Testis (tissue), 3 donors: Measurements from ENCODE around the gene FASN. TPM values are rescaled to one million over a fixed set of nuclear protein-coding genes. Genes with fewer than 3 reads are reported as not detected.

Experiments
- DNase-seq: peaks from one replicate; pipeline ENCODE4 v3.0.0-alpha.2; 2019
- H3K27ac ChIP-seq, 2 donors: fragments of 200-600 bp; sonication (generic); one replicate each; pipeline ENCODE4 v1.5.1; 2019
- H3K27me3 ChIP-seq: fragments of 200-600 bp; sonication (generic); one replicate; pipeline ENCODE4 v1.5.1; 2019
- H3K36me3 ChIP-seq: fragments of 200-600 bp; sonication (generic); one replicate; pipeline ENCODE4 v1.5.1; 2017; ENCODE audit warnings: low read depth; ENCODE audit errors: missing control alignments
- H3K4me1 ChIP-seq: fragments of 200-600 bp; sonication (generic); one replicate; pipeline ENCODE4 v1.5.1; 2019
- H3K4me3 ChIP-seq, 2 donors: fragments of 200-600 bp; sonication (generic); one replicate each; pipeline ENCODE4 v1.5.1; 2017 to 2019
- H3K9me3 ChIP-seq: fragments of 200-600 bp; sonication (generic); one replicate; pipeline ENCODE4 v1.5.1; 2017
- POLR2A ChIP-seq: fragments of 450-650 bp; IDR thresholded peaks from one replicate; pipeline ENCODE4 v1.6.1; 2017; ENCODE audit warnings: antibody characterized with exemption, mild to moderate bottlenecking, moderate library complexity
- WGBS, 2 donors: methylation state at CpG; one replicate each; pipeline ENCODE4 v1.1.5; 2018; 5-methylcytosine and 5-hydroxymethylcytosine counted together
- intact Hi-C: fragments of 100-400 bp; cut with DNase I; formaldehyde crosslinking; loops from one replicate; pipeline ENCODE4 v1.15.1; 2023; ENCODE audit warnings: low total_unique reads
- polyA plus RNA-seq: library from polyadenylated mRNA; stranded (reverse); fragments of 350-450 nt; fragmentation: Illumina TruSeq; extraction: RNeasy Lipid Tissue Mini Kit (QIAGEN cat#74804); gene quantifications from one replicate; pipeline ENCODE4 v1.2.3, GENCODE V29; 2014; ENCODE audit warnings: low read depth, low replicate concordance; ENCODE audit not compliant: insufficient read depth
- total RNA-seq, 2 donors: library from RNA; depleted of rRNA; stranded (reverse); fragments of >200 nt; gene quantifications; one replicate each; pipeline ENCODE4 v1.2.3, GENCODE V29; 2016
- TF ChIP-seq, protein P1 (sequence below), 3 experiments: fragments of 450-650 bp in 2 of 3; fragments of 200-600 bp in 1 of 3; sonication (generic) in 1 of 3; IDR thresholded peaks; one replicate each; pipeline ENCODE4 v1.5.1; 2016 to 2019; ENCODE audit warnings: antibody characterized with exemption in 3 of 3, mild to moderate bottlenecking in 2 of 3, moderate library complexity in 1 of 3

The FASN gene
- total and polyA plus RNA-seq, 3 donors from 2014 or later: 47.6 to 93.0 (median 76.2) TPM

DNA sequence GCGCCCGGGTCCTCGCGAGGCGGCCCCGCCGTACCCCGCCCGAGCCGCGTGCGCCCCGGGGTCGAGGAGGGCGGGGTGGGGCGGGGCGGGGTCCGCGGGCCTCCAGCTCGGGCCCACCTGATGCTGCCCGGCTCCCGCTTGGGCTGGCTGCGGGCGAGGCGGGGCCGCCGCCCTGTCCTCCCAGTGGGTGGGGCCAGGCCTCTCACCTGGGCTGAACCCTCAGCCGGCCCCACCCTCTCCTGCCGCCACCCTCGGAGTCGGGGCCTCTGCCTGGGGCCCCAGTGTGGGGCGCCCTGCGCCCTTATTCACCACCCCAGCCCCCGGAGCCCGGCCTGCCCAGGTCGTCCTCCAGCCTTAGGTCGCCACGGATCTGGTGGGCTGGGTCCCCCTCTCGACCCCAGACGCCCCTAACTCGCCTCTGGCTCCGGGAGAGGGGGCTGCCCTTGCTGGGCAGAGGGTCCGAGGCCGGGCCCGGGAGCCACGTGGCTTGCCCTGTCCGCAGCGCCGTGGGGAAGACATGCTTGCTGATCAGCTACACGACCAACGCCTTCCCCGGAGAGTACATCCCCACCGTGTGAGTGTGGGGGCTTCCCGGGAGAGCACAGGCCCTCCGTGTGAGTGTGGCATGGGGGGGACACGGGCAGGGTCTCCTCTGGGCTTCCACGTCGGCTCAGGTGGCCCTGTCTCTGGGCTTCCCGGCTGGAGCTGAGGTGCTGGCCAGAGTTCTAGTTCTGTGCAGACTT, 66.0 kb downstream of the FASN start:
- Histone ChIP-seq H3K27ac (peak overlapping the region in 1 of 2 donors; percentile 39), H3K27me3 (no peaks in the 10 kb centered on the region), H3K4me1 (peaks cover 32% of the 10 kb centered on the region), H3K36me3 (no peaks in the 10 kb centered on the region), H3K9me3 (no peaks in the 10 kb centered on the region), H3K4me3 (peak overlapping the region; percentile 37 to 52)
- 13 to 32% methylated on average over 4 to 22 of the region's 59 CpGs for whole genome bisulfite sequencing, 2 donors
- DNase-seq: no peak
- intact Hi-C loops: loop anchor here (10.0 kb wide), 1 partner anchor 123 kb away; no protein-coding TSS in a partner anchor
- no peak for TF ChIP-seq POLR2A
- TF ChIP-seq, protein P1, sequence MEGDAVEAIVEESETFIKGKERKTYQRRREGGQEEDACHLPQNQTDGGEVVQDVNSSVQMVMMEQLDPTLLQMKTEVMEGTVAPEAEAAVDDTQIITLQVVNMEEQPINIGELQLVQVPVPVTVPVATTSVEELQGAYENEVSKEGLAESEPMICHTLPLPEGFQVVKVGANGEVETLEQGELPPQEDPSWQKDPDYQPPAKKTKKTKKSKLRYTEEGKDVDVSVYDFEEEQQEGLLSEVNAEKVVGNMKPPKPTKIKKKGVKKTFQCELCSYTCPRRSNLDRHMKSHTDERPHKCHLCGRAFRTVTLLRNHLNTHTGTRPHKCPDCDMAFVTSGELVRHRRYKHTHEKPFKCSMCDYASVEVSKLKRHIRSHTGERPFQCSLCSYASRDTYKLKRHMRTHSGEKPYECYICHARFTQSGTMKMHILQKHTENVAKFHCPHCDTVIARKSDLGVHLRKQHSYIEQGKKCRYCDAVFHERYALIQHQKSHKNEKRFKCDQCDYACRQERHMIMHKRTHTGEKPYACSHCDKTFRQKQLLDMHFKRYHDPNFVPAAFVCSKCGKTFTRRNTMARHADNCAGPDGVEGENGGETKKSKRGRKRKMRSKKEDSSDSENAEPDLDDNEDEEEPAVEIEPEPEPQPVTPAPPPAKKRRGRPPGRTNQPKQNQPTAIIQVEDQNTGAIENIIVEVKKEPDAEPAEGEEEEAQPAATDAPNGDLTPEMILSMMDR (IDR thresholded peaks at IDR 0.05): no peak

DNA sequence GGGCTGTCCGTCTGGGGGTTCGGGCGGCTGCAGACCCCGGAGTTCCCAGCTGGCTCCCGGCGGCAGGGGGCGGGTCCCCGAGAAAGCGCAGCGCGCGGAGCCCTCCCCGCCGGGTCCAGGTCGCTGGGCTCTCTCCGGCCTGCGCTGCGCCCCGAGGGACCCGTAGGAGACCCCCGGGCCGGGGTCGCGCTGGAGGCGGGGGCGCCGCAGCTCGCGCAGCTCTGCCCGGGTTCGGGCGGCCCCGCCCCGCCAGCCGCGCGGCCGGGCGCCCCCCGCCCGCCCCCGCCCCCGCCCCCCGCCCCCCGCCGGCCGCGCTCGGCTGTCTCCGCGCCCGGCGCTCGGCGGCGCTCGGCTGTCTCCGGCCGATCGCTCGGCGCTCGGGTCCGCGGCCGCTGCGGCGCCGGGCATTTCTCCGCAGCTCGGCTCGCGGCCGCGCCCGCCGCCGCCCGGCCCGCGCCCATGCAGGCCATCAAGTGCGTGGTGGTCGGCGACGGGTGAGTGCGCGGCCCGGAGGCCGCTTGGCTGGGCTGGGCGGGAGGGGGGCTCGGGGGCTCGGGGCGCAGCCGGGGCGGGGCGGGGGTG, 66.6 kb downstream of the FASN start, which contains the start of gene RAC3:
Gene RAC3, plus strand, starts transcription at position 376 of the 582 bp plus-strand sequence. Its CDS starts 84 bp downstream, at position 460.
- H3K4me1 ChIP-seq: peaks cover 26% of the 10 kb centered on the region
- no peak for DNase-seq
- H3K9me3 ChIP-seq: no peaks in the 10 kb centered on the region
- H3K4me3 ChIP-seq: peak within 1 kb of the TSS; percentile 43 to 66
- WGBS, 2 donors: 2% methylated on average over 9 of the region's 96 CpGs; no CpG with 5 or more reads in 1 of the 2 donors
- H3K27me3 ChIP-seq: no peaks in the 10 kb centered on the region
- TF ChIP-seq, protein P1 (IDR thresholded peaks at IDR 0.05): no peak
- no peak for TF ChIP-seq POLR2A
- H3K27ac ChIP-seq: peak within 1 kb of the TSS; percentile 50 to 68
- intact Hi-C loops: loop anchor here (10.0 kb wide), 1 partner anchor 123 kb away; no protein-coding TSS in a partner anchor
- no peaks in the 10 kb centered on the region for H3K36me3 ChIP-seq

DNA sequence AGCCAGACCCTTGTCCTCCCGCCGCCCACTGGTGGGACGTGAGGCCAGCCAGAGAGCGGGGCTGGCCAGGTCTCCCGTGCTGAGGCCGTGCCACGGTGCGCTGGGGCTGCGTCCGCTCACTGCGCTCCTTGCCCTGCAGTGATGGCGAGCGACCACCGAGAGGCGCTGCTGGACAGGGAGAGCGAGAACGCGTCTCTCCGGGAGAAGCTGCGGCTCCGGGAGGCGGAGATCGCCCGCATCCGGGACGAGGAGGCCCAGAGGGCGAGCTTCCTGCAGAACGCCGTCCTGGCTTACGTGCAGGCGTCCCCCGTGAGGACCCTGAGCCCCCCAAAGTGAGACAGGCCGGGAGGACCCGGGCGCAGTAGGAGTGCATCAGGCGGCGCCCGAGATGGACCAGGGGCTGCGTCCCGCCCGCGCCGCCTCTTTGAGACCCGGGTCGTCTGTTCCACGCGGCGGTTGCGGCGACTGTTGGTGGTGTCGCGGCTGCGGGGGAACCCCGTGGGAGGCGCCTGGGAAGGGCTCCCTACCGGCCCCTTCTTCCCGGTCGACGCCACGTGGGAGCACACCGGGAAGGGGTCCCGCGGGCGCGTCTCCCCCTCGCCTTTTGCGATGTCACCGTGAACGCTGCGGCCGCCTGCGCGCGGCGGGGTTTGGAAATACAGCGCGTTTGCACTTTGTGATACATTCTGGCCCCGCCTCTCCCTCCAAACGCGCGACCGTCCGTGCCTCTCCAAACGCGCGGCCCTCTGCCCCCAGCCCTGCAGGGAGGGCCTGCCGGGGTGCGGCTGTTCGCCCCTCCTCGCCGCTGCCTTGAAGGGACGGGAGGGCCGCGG, 67.3 kb downstream of the FASN start:
- TF ChIP-seq POLR2A: no peak
- TF ChIP-seq, protein P1 (IDR thresholded peaks at IDR 0.05): peak; percentile 90 to 98 (median 90)
- peak overlapping the region; percentile 43 to 66 for H3K4me3 ChIP-seq
- WGBS, 2 donors: 0% methylated on average over 24 to 41 of the region's 94 CpGs
- H3K9me3 ChIP-seq: no peaks in the 10 kb centered on the region
- peaks cover 24% of the 10 kb centered on the region for H3K4me1 ChIP-seq
- peak; percentile 86 for DNase-seq
- H3K36me3 ChIP-seq: no peaks in the 10 kb centered on the region
- H3K27me3 ChIP-seq: no peaks in the 10 kb centered on the region
- peak overlapping the region; percentile 50 to 68 for H3K27ac ChIP-seq
- intact Hi-C loops: loop anchor here (10.0 kb wide), 1 partner anchor 124 kb away; no protein-coding TSS in a partner anchor

DNA sequence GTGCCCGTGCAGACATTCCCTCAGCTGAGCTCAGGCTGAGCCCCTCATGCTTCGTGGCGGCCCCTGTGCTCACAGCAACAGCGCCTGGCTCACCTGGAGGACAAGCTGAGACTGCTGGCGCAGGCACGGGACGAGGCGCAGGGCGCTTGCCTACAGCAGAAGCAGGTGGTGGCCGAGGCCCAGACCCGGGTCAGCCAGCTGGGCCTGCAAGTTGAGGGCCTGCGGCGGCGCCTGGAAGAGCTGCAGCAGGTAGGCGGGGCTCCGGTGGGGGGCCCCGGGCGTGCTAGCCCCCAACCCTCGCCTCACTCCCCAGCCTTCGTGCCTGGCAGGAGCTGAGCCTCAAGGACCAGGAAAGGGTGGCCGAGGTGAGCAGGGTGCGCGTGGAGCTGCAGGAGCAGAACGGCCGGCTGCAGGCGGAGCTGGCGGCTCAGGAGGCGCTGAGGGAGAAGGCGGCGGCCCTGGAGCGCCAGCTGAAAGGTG, 68.0 kb downstream of the FASN start:
- WGBS, 2 donors: 34 to 40% methylated on average over 1 to 29 of the region's 31 CpGs
- Histone ChIP-seq H3K4me3 (peak overlapping the region in 1 of 2 donors; percentile 66), H3K4me1 (peaks cover 24% of the 10 kb centered on the region), H3K27ac (peak overlapping the region in 1 of 2 donors; percentile 68), H3K9me3 (no peaks in the 10 kb centered on the region), H3K27me3 (no peaks in the 10 kb centered on the region), H3K36me3 (no peaks in the 10 kb centered on the region)
- intact Hi-C loops: loop anchor here (10.0 kb wide), 1 partner anchor 125 kb away; no protein-coding TSS in a partner anchor
- no peak for TF ChIP-seq POLR2A
- TF ChIP-seq, protein P1 (IDR thresholded peaks at IDR 0.05): no peak
- DNase-seq: no peak
